ENCODE data around the gene CISH.

The CISH gene

DNA sequence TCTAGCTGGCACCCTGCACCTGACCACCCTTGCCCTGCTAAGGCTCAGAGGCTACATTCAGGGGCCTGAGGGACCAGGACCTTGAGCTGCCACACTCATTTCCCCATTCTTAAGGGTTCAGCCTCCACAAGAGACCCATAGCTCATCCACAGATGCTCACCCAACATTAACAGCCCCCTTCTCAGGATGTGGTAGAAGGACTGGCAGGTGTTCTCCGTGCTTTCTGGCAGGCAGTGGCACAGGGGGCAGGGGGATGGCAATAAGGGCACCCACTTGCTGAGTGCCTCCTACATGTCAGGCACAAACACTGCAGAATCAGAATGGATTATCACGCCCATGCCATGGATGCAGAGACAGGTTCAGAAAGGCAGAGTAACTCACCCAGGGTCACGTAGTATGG, 14.8 kb upstream of the CISH start:
- Histone ChIP-seq H3F3A (ENCODE audit: control insufficient read depth, insufficient read depth) (no peaks in the 10 kb centered on the region), H3K9me3 (ENCODE audit: control insufficient read depth, insufficient read depth, low read length) (no peaks in the 10 kb centered on the region), H3K4me3 (ENCODE audit: low read length) (no peak overlapping the region), H3K4me2 (ENCODE audit: low read length) (no peak overlapping the region), H4K20me1 (ENCODE audit: control insufficient read depth, insufficient read depth, low read depth, low read length) (no peaks in the 10 kb centered on the region; the same call in 1 of the 2 replicates), H3K27ac (ENCODE audit: low read depth, low read length) (no peak overlapping the region), H3K27me3 (ENCODE audit: control insufficient read depth, low read length) (no peaks in the 10 kb centered on the region), H3K36me3 (ENCODE audit: control insufficient read depth, low read length) (no peaks in the 10 kb centered on the region), H3K4me1 (ENCODE audit: control insufficient read depth, low read length) (peaks cover 9% of the 10 kb centered on the region), H3K9me2 (replicated peaks; ENCODE audit: control insufficient read depth, low read length) (no peaks in the 10 kb centered on the region), H3K79me2 (ENCODE audit: control insufficient read depth, low read length) (no peaks in the 10 kb centered on the region)
- no peak for TF ChIP-seq EZH2phosphoT487 (IDR thresholded peaks at IDR 0.05; ENCODE audit: borderline replicate concordance, low read length)
- TF ChIP-seq, protein P1, sequence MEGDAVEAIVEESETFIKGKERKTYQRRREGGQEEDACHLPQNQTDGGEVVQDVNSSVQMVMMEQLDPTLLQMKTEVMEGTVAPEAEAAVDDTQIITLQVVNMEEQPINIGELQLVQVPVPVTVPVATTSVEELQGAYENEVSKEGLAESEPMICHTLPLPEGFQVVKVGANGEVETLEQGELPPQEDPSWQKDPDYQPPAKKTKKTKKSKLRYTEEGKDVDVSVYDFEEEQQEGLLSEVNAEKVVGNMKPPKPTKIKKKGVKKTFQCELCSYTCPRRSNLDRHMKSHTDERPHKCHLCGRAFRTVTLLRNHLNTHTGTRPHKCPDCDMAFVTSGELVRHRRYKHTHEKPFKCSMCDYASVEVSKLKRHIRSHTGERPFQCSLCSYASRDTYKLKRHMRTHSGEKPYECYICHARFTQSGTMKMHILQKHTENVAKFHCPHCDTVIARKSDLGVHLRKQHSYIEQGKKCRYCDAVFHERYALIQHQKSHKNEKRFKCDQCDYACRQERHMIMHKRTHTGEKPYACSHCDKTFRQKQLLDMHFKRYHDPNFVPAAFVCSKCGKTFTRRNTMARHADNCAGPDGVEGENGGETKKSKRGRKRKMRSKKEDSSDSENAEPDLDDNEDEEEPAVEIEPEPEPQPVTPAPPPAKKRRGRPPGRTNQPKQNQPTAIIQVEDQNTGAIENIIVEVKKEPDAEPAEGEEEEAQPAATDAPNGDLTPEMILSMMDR (IDR thresholded peaks at IDR 0.05; ENCODE audit: low read depth, low read length, poor library complexity, severe bottlenecking), result no peak

GRCh38 chr3:50625231-50626182, 13.9 kb upstream of the CISH start:
- Histone ChIP-seq H3K4me3 (ENCODE audit: low read length) (no peak overlapping the region), H3F3A (ENCODE audit: control insufficient read depth, insufficient read depth) (no peaks in the 10 kb centered on the region), H3K9me3 (ENCODE audit: control insufficient read depth, insufficient read depth, low read length) (no peaks in the 10 kb centered on the region), H3K9me2 (replicated peaks; ENCODE audit: control insufficient read depth, low read length) (no peaks in the 10 kb centered on the region), H3K27ac (ENCODE audit: low read depth, low read length) (no peak overlapping the region), H3K36me3 (ENCODE audit: control insufficient read depth, low read length) (no peaks in the 10 kb centered on the region), H3K27me3 (ENCODE audit: control insufficient read depth, low read length) (no peaks in the 10 kb centered on the region), H3K79me2 (ENCODE audit: control insufficient read depth, low read length) (no peaks in the 10 kb centered on the region), H3K4me1 (ENCODE audit: control insufficient read depth, low read length) (peaks cover 6% of the 10 kb centered on the region), H3K4me2 (ENCODE audit: low read length) (no peak overlapping the region), H4K20me1 (ENCODE audit: control insufficient read depth, insufficient read depth, low read depth, low read length) (no peaks in the 10 kb centered on the region; the same call in 1 of the 2 replicates)
- TF ChIP-seq EZH2phosphoT487 (IDR thresholded peaks at IDR 0.05; ENCODE audit: borderline replicate concordance, low read length), result no peak
- TF ChIP-seq, protein P1 (IDR thresholded peaks at IDR 0.05; ENCODE audit: low read depth, low read length, poor library complexity, severe bottlenecking), result no peak

DNA sequence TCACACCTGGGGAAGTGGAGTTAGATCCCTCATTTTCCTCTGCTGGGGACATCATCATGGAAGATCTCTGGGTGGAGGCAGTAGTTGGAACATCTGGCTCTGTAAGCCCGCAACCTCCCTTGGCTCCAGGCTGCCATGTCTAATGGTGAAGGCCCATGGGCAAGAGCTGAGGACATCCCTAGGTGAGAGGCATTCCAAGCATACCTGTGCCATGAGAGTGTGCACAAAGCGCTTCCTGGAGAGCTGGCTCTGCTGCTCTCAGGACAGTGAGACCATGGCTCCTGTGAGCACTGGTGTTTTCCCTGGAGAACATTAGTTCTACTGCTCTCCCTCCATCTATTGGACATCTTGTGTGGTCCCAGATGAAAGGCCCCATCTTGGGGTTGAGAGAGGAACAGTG, 13.1 kb upstream of the CISH start:
- H4K20me1 ChIP-seq (ENCODE audit: control insufficient read depth, insufficient read depth, low read depth, low read length), result no peaks in the 10 kb centered on the region; the same call in 1 of the 2 replicates
- H3K27me3 ChIP-seq (ENCODE audit: control insufficient read depth, low read length), result no peaks in the 10 kb centered on the region
- no peak overlapping the region for H3K4me3 ChIP-seq (ENCODE audit: low read length)
- H3K79me2 ChIP-seq (ENCODE audit: control insufficient read depth, low read length), result no peaks in the 10 kb centered on the region
- no peaks in the 10 kb centered on the region for H3K9me2 ChIP-seq (replicated peaks; ENCODE audit: control insufficient read depth, low read length)
- H3K4me2 ChIP-seq (ENCODE audit: low read length), result no peak overlapping the region
- TF ChIP-seq, protein P1 (IDR thresholded peaks at IDR 0.05; ENCODE audit: low read depth, low read length, poor library complexity, severe bottlenecking), result no peak
- TF ChIP-seq EZH2phosphoT487 (IDR thresholded peaks at IDR 0.05; ENCODE audit: borderline replicate concordance, low read length), result no peak
- no peak overlapping the region for H3K27ac ChIP-seq (ENCODE audit: low read depth, low read length)
- H3K9me3 ChIP-seq (ENCODE audit: control insufficient read depth, insufficient read depth, low read length), result no peaks in the 10 kb centered on the region
- H3K36me3 ChIP-seq (ENCODE audit: control insufficient read depth, low read length), result no peaks in the 10 kb centered on the region
- no peaks in the 10 kb centered on the region for H3F3A ChIP-seq (ENCODE audit: control insufficient read depth, insufficient read depth)
- H3K4me1 ChIP-seq (ENCODE audit: control insufficient read depth, low read length), result peaks cover 12% of the 10 kb centered on the region

Measured in DOHH2 (cell line).